ENCODE measurements around the gene DUS4L. TPM values are rescaled to one million over a fixed set of nuclear protein-coding genes. Genes with fewer than 3 reads are reported as not detected.

DUS4L gene
- polyA plus RNA-seq, 1 donor from 2014 or later: 24.2 TPM

- Histone ChIP-seq H2AFZ (ENCODE audit: low read depth, low read length) (no peak overlapping the region), H3K4me2 (ENCODE audit: low read length) (no peak overlapping the region), H4K20me1 (ENCODE audit: insufficient read depth) (no peaks in the 10 kb centered on the region), H3K27ac (ENCODE audit: low read length) (no peak overlapping the region), H3K9me2 (ENCODE audit: insufficient read depth, low read length) (no peaks in the 10 kb centered on the region), H3K27me3 (ENCODE audit: insufficient read depth, low read depth, low read length) (no peaks in the 10 kb centered on the region), H3F3A (ENCODE audit: insufficient read depth, low read length, poor library complexity, severe bottlenecking) (no peaks in the 10 kb centered on the region), H3K79me2 (replicated peaks; ENCODE audit: insufficient read depth, low read length) (no peaks in the 10 kb centered on the region), H3K9ac (ENCODE audit: low read length) (no peak overlapping the region), H3K4me3 (ENCODE audit: low read length) (no peak overlapping the region), H3K9me3 (ENCODE audit: low read length) (no peaks in the 10 kb centered on the region), H3K36me3 (ENCODE audit: insufficient read depth, low read length) (no peaks in the 10 kb centered on the region)
- TF ChIP-seq MXI1 (conservative IDR thresholded peaks at IDR 0.05; ENCODE audit: poor library complexity, severe bottlenecking) (no peak), POLR2AphosphoS5 (IDR thresholded peaks at IDR 0.05) (no peak), RAD21 (conservative IDR thresholded peaks at IDR 0.05) (no peak)
Observed at GRCh38 chr7:107614425-107614824, 50.7 kb downstream of the DUS4L start.

- Histone ChIP-seq H3K4me3 (ENCODE audit: low read length) (no peak overlapping the region), H3K27ac (ENCODE audit: low read length) (no peak overlapping the region), H3K9ac (ENCODE audit: low read length) (no peak overlapping the region), H3K4me2 (ENCODE audit: low read length) (no peak overlapping the region), H3K27me3 (ENCODE audit: insufficient read depth, low read depth, low read length) (no peaks in the 10 kb centered on the region), H3K9me2 (ENCODE audit: insufficient read depth, low read length) (no peaks in the 10 kb centered on the region), H4K20me1 (ENCODE audit: insufficient read depth) (no peaks in the 10 kb centered on the region), H3K9me3 (ENCODE audit: low read length) (no peaks in the 10 kb centered on the region), H3K79me2 (replicated peaks; ENCODE audit: insufficient read depth, low read length) (no peaks in the 10 kb centered on the region), H3F3A (ENCODE audit: insufficient read depth, low read length, poor library complexity, severe bottlenecking) (no peaks in the 10 kb centered on the region), H3K36me3 (ENCODE audit: insufficient read depth, low read length) (no peaks in the 10 kb centered on the region), H2AFZ (ENCODE audit: low read depth, low read length) (no peak overlapping the region)
- TF ChIP-seq CTCF (IDR thresholded peaks at IDR 0.05; ENCODE audit: poor library complexity, severe bottlenecking) (no peak), REST (IDR thresholded peaks at IDR 0.05; ENCODE audit: borderline replicate concordance) (no peak), EZH2 (IDR thresholded peaks at IDR 0.05; ENCODE audit: borderline replicate concordance, insufficient read depth, low read length, poor library complexity, severe bottlenecking) (no peak), SMC3 (conservative IDR thresholded peaks at IDR 0.05; ENCODE audit: poor library complexity) (no peak), MXI1 (conservative IDR thresholded peaks at IDR 0.05; ENCODE audit: poor library complexity, severe bottlenecking) (no peak), TAF1 (IDR thresholded peaks at IDR 0.05; ENCODE audit: low read depth) (no peak), RAD21 (conservative IDR thresholded peaks at IDR 0.05) (no peak), POLR2AphosphoS5 (IDR thresholded peaks at IDR 0.05) (no peak), EP300 (conservative IDR thresholded peaks at IDR 0.05; ENCODE audit: poor library complexity, severe bottlenecking) (no peak)
Observed at GRCh38 chr7:107615910-107616680, 52.3 kb downstream of the DUS4L start.

All from neural cell (in vitro differentiated cells).